Progenitor cell of endocrine pancreas (in vitro differentiated cells): Measurements from ENCODE around the gene GSG1L. TPM values are rescaled to one million over a fixed set of nuclear protein-coding genes. Genes with fewer than 3 reads are reported as not detected.
A peak's percentile ranks its signal among the peaks of the same experiment; 100 is the strongest.

Source experiments
- DNase-seq: peaks from one replicate; pipeline ENCODE4 v3.0.0; 2021; ENCODE audit warnings: low spot score; ENCODE audit not compliant: unreplicated experiment
- H3K27ac Mint-ChIP-seq: 2 replicates; pipeline ENCODE4 v1.8.0; 2021; ENCODE audit warnings: mild to moderate bottlenecking, moderate library complexity, mixed read lengths
- H3K27me3 Mint-ChIP-seq: 2 replicates; pipeline ENCODE4 v1.8.0; 2021; ENCODE audit warnings: mixed read lengths
- H3K36me3 Mint-ChIP-seq: 2 replicates; pipeline ENCODE4 v1.8.0; 2022; ENCODE audit warnings: mixed read lengths; ENCODE audit not compliant: insufficient read depth
- H3K4me1 Mint-ChIP-seq: 2 replicates; pipeline ENCODE4 v1.8.0; 2021; ENCODE audit warnings: low read depth, mixed read lengths
- H3K4me3 Mint-ChIP-seq: 2 replicates; pipeline ENCODE4 v1.8.0; 2021; ENCODE audit warnings: low read depth, mild to moderate bottlenecking, moderate library complexity, mixed read lengths
- H3K9me3 Mint-ChIP-seq: 2 replicates; pipeline ENCODE4 v1.8.0; 2021; ENCODE audit warnings: low read depth, mixed read lengths
- total RNA-seq: library from RNA; stranded (reverse); gene quantifications from 2 replicates; pipeline ENCODE4 v1.2.1, GENCODE V29; 2021
- TF ChIP-seq, protein P1 (sequence below): fragments of 200-600 bp; sonication (generic); IDR thresholded peaks from one replicate; pipeline ENCODE4 v1.5.0; 2021; ENCODE audit warnings: antibody characterized with exemption, mild to moderate bottlenecking; ENCODE audit not compliant: unreplicated experiment

Gene GSG1L
- total RNA-seq, 1 donor from 2014 or later, result 0.17 TPM

DNA sequence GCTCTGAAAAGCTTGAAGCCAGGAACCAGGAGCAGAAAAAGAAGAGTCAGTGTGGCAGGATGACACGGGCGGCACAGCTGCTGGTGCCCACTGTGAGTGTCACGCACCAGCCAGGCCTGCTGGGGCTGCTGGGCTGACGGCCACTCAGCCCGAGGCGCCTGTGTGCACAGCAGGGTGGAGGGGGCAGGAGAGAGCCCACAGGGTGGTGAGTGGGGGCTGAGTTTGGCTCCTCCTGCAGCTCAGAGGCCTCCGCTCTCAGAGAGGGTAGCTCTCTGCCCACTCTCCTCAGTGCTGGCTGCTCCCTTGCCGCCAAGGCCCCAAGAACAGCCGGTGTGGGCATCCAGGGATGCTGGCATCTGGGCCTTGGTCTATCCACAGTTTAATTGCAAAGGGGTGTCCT lies 59.6 kb downstream of the GSG1L start:
- Mint-ChIP-seq H3K9me3 (no peaks in the 10 kb centered on the region), H3K4me3 (no peak overlapping the region), H3K36me3 (no peaks in the 10 kb centered on the region), H3K27ac (no peak overlapping the region), H3K27me3 (peaks cover 10% of the 10 kb centered on the region), H3K4me1 (no peaks in the 10 kb centered on the region)
- TF ChIP-seq, protein P1, sequence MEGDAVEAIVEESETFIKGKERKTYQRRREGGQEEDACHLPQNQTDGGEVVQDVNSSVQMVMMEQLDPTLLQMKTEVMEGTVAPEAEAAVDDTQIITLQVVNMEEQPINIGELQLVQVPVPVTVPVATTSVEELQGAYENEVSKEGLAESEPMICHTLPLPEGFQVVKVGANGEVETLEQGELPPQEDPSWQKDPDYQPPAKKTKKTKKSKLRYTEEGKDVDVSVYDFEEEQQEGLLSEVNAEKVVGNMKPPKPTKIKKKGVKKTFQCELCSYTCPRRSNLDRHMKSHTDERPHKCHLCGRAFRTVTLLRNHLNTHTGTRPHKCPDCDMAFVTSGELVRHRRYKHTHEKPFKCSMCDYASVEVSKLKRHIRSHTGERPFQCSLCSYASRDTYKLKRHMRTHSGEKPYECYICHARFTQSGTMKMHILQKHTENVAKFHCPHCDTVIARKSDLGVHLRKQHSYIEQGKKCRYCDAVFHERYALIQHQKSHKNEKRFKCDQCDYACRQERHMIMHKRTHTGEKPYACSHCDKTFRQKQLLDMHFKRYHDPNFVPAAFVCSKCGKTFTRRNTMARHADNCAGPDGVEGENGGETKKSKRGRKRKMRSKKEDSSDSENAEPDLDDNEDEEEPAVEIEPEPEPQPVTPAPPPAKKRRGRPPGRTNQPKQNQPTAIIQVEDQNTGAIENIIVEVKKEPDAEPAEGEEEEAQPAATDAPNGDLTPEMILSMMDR, result no peak
- no peak for DNase-seq

DNA sequence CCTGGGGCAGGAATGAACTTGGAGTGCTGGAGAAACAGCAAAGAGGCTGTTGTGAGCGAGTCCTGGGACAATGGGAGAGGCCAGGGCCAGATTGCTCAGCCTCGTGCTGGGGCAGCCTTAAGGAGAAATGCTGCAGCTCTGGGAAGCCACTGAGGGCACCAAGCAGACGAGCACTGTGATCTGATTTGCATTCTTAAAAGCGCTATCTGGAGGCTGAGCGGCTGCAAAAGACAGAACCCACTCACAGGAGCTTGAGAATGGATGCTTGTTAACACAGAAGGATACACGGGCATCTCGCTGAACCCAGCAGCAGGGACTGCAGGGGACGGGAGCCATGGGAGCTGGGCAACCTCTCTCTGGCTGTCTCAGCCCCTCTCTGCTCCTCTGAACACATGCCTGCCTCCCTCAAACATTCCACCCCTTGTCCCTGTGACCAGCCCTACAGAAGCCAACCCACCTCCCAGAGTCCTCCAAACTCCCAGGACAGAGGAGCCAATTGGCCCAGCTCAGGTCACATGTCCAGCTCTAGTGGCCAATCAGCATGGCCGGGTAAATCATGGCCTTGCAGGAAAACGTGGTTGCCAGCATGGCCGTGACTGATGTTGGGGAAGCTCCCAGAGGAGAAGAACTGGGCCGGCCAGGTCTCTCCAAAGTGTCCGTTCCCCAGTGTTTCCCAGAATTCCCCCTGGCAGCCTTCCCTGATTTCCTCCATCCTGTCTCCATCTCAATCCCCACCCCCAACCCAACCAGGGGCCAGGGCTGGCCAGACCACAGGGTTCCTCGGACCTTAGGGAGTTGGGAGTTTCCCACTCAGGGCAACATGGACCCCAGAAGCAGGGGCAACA lies 60.3 kb downstream of the GSG1L start:
- Mint-ChIP-seq H3K4me1 (no peaks in the 10 kb centered on the region), H3K27ac (no peak overlapping the region), H3K9me3 (no peaks in the 10 kb centered on the region), H3K27me3 (peaks cover 7% of the 10 kb centered on the region), H3K4me3 (no peak overlapping the region), H3K36me3 (no peaks in the 10 kb centered on the region)
- no peak for DNase-seq
- TF ChIP-seq, protein P1, result no peak

DNA sequence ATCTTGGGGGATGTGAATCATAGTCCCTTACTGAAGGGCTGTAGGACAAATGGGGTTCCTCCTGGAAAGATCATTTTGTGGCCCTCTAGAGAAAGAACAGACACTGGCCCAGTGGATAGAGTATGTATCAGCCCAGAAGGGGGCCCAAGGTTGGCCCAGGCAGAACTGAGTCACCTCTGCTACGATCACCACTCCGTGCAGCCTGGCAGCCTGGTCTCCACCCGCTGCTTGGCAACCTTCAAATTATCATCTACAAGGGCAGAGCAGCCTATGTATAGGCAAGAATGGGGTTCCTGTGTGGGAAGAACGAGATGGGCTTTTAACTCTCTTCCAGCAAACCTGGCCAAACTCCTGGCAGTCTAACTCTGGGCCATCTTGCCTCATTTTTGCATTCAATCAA lies 61.9 kb downstream of the GSG1L start:
- no peaks in the 10 kb centered on the region for H3K9me3 Mint-ChIP-seq
- DNase-seq, result no peak
- TF ChIP-seq, protein P1, result no peak
- no peak overlapping the region for H3K27ac Mint-ChIP-seq
- H3K4me3 Mint-ChIP-seq, result no peak overlapping the region
- no peaks in the 10 kb centered on the region for H3K36me3 Mint-ChIP-seq
- peaks cover 4% of the 10 kb centered on the region for H3K27me3 Mint-ChIP-seq
- H3K4me1 Mint-ChIP-seq, result no peaks in the 10 kb centered on the region

DNA sequence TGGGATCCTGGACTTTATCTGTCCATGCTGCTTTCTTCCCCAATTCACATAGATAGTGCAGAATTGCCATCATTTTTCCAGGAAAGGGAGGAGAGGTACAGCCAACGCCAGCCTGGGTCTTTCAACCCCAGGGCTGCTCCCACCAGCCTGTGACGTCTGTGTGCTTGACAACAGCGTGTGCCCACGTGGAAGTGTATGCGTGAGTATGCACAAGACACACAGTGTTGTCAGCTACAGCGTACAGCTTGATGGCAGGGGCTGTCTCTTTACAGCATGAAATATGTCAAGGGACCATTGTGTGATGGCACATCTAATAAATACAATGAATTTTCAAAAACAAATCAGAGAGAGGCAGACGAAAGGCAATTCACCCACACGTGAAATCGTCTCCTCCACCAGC lies 62.3 kb downstream of the GSG1L start:
- TF ChIP-seq, protein P1, result no peak
- peaks cover 4% of the 10 kb centered on the region for H3K27me3 Mint-ChIP-seq
- no peaks in the 10 kb centered on the region for H3K36me3 Mint-ChIP-seq
- no peak overlapping the region for H3K4me3 Mint-ChIP-seq
- H3K4me1 Mint-ChIP-seq, result no peaks in the 10 kb centered on the region
- DNase-seq, result no peak
- no peaks in the 10 kb centered on the region for H3K9me3 Mint-ChIP-seq
- H3K27ac Mint-ChIP-seq, result peak overlapping the region; percentile 63

DNA sequence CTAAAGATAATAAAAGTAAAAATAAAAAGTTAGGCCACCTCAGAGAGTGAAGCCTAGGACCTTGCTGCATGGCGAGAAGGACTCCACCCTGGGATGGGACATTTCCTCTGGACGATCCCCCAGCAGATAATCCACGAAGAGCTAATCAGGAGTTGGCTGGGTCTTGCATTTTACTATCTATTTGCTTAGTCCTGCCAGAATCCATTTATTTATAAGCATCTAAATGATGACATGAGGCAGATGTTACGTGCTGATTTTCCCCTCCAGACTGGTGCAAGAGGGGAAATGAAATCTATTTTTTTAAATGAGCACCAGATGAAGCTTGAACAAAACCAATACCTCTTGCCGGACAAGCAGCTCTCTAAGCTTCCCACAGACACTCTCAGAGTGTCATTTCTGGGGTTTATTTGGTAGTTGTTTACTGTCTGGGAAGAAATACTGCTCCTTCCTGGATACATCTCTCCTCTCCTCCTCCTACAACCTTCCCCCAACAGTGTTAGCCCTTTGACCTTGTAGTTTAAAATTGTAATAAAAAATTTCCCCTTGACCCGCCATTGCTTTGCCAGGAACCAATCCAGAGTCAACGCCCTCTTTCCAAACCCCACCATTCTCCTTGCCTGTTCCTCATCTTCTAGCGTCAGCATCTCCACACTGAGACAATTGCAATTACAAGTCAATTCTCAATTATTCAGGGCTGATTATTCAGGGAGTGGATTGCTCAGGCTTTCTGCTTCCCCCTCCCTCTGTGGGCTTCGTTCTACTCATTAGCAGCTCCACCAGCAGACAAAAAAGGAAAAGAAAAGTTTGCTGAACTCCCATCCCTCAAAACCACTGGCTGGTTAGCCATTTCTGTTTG lies 63.0 kb downstream of the GSG1L start:
- no peak overlapping the region for H3K4me3 Mint-ChIP-seq
- DNase-seq, result no peak
- TF ChIP-seq, protein P1, result no peak
- no peaks in the 10 kb centered on the region for H3K9me3 Mint-ChIP-seq
- H3K36me3 Mint-ChIP-seq, result no peaks in the 10 kb centered on the region
- no peaks in the 10 kb centered on the region for H3K4me1 Mint-ChIP-seq
- peaks cover 4% of the 10 kb centered on the region for H3K27me3 Mint-ChIP-seq
- H3K27ac Mint-ChIP-seq, result peak overlapping the region; percentile 63
